Subcutaneous adipose tissue (tissue), 4 donors: ENCODE data around the gene STARD7. TPM values are rescaled to one million over a fixed set of nuclear protein-coding genes. Genes with fewer than 3 reads are reported as not detected.

Experiments used
- CTCF ChIP-seq: fragments of 450-650 bp; IDR thresholded peaks from one replicate; pipeline ENCODE4 v1.5.1; 2016; ENCODE audit warnings: low read depth, mild to moderate bottlenecking, control low read depth, antibody characterized with exemption, moderate library complexity
- total RNA-seq, 4 donors: library from RNA; depleted of rRNA; stranded (reverse); fragments of >200 nt; gene quantifications; one replicate each; pipeline ENCODE4 v1.1.0, GENCODE V29; 2016

The STARD7 gene
- total RNA-seq, 4 donors from 2014 or later, result 96.7 to 184 (median 127) TPM

GRCh38 chr2:96233880-96234316 is 25.3 kb upstream of the STARD7 start:
- TF ChIP-seq CTCF, result no peak

GRCh38 chr2:96233436-96233835 is 24.8 kb upstream of the STARD7 start:
- TF ChIP-seq CTCF, result no peak

- TF ChIP-seq CTCF, result no peak
Measured at GRCh38 chr2:96231316-96231715, 22.7 kb upstream of the STARD7 start.

- TF ChIP-seq CTCF, result no peak
Measured at GRCh38 chr2:96225016-96225533, 16.4 kb upstream of the STARD7 start.

- TF ChIP-seq CTCF, result no peak
Measured at GRCh38 chr2:96218508-96219131, 10.0 kb upstream of the STARD7 start.

GRCh38 chr2:96214554-96214953 is 5.9 kb upstream of the STARD7 start:
- no peak for TF ChIP-seq CTCF

- no peak for TF ChIP-seq CTCF
Measured at GRCh38 chr2:96213379-96213778, 4.8 kb upstream of the STARD7 start.
